GM12872 (cell line): ENCODE data around the gene KLHDC1.

Experiments used
- CTCF ChIP-seq: IDR thresholded peaks from 3 replicates; pipeline ENCODE4 v1.5.1; 2011; ENCODE audit warnings: low read depth, mild to moderate bottlenecking, low read length, moderate library complexity; ENCODE audit not compliant: insufficient read depth

Gene KLHDC1

DNA sequence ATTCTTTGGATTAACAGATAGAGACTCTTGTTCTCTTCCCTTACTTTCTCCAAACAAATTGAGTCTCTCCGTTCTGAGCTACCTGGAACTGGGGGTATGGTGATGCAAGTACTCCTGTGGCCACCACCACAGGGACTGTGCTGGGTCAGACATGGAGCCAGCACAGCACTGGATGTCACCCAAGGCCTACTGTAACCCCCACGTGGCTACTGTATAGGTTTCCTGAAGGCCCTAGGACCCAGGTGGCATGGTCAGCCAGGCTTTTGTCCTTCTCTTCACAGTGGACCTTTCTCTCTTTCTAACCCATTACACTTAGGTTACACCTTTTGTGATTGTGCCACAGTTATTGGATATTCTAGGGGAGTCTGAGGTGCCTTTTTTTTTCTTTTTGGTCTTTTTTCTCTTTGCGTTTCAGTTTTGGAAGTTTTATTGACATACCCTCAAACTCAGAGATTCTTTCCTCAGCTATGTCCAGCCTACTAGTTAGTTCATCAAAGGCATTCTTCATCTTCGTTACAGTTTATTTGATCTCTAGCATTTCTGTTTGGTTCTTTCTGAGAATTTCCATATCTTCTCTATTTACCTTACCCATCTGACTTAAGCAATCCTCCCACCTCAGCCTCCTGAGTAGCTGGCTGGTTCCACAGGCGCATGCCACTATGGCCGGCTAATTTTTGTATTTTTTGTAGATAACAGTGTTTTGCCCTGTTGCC is 69.1 kb downstream of the KLHDC1 start:
- no peak for TF ChIP-seq CTCF

DNA sequence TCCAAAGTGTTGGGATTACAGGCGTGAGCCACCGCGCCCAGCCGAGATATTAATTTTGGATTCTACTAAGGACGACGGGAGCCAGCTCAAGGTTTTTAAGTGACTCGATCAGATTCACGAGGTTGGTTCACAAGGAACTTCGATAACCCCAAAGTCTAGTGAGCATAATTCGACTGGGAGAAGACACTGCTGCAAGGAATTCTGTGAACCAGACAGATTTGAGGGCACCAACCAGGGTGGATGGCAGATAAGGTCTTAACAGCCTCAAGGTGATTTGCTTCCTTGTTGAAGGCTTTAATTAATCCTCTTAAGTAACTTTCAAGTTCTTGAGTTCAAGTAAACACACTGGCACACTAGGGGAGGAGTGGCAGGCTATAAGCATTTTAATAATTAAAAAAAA is 73.9 kb downstream of the KLHDC1 start:
- no peak for TF ChIP-seq CTCF

DNA sequence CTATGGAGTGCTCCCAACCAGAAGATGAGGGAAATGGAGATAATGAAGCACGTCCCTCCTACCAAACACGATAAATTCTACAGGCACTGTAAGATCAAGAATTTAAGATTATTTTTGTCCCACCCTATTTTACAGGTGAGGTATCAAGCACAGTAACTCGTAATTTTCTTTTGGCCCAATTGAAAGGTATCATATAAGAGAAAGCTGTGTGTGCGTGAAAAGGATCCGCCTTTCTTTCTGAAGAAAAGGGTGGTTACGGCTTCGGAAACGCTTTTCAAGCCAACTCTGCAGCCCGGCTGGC is 74.3 kb downstream of the KLHDC1 start:
- TF ChIP-seq CTCF = no peak

DNA sequence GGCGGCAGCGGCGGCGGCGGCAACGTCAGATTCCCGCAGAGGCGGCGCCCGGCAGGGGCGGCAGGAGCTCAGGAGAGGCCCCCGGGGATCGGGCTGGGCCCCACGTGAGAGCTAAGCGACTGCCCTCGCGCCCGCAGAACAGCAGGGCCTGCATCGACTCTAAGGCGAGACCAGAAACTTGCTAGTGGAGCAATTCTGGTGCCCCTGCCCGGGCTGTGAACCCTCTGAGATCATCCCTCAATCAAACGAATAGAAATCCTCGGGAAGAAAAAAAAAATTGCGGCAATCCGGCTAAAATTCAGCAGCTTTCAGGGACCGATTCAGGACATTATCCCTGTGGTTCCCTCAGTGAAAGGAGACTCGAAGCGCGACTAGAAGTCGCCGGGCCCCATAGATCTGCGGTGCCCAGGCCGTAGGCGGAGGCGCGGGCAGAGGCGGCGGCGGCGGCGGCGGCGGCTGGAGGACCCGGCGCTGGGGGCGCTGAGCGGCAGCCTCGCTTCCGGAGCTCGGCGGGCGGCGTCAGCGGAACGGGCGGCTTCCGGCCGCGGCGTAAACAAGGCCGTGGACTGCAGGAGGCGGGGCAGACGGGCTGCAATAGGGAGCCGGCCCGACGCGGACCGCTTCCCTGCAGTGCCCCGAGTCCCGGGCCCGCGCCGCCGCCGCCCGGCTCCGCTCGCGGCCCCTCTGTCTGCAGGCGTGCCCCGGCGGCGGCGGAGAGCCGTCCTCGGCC is 74.8 kb downstream of the KLHDC1 start, which contains the start of gene KLHDC2:
Gene KLHDC2 (plus strand): TSS at position 583 of the 730 bp plus-strand sequence. CDS start 316 bp downstream, outside the sequence.
- TF ChIP-seq CTCF = 0 out of 3 replicates have a peak, but pooled peaks have one; percentile 3

GRCh38 chr14:49768301-49769121 is 75.6 kb downstream of the KLHDC1 start:
- TF ChIP-seq CTCF = no peak

DNA sequence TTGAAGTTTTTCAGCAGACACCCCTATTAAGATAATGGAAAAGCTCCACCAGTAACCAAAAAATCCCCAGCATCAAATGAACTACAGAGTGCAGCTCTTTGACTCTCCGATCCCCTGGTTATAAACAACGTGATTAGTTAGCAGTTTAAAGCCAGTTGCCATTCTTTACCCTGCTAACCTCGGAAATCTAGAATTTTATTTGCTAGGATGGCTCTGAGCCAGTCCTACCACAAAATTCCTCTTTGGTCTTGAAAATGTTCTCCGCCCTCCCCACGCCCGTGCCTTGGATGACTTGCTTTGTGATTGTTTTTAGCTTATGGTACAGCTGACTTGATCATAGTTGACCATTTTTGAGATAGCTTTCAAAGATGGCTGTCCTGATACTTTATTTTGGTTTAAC is 76.3 kb downstream of the KLHDC1 start:
- no peak for TF ChIP-seq CTCF

DNA sequence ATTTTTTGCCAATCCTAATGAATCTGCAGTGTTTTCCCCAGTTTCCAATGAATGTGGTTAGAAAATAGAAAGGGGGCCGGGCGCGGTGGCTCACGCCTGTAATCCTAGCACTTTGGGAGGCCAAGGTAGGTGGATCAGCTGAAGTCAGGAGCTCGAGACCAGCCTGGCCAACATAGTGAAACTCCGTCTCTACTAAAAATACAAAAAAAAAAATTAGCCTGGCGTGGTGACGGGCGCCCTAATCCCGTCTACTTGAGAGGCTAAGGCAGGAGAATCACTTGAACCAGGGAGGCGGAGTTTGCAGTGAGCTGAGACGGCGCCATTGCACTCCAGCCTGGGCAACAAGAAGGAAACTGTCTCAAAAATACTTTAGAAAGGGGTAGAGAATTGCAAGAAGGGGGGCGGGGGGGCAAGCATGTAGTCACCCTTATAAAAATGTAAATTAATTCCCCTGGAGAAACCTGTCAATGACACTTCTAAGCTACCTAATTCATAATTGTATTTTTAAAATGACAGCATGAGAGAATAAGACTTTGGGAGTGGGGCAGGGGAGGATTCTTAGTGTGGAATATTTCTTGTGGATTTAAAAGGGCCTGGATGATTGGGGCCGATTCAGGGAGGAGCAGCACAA is 76.8 kb downstream of the KLHDC1 start:
- no peak for TF ChIP-seq CTCF
